ENCODE results near the gene CDC20.
A peak's percentile ranks its signal among the peaks of the same experiment; 100 is the strongest.

Gene CDC20

GRCh38 chr1:43379476-43379875, 20.7 kb downstream of the CDC20 start:
- DNase-seq (ENCODE audit: low read depth) = no peak
- no peak for TF ChIP-seq CTCF (IDR thresholded peaks at IDR 0.05; ENCODE audit: control insufficient read depth, extremely low read depth, insufficient read depth)
- H3K4me3 ChIP-seq (ENCODE audit: low read depth, low read length) = no peak overlapping the region

- no peak for DNase-seq (ENCODE audit: low read depth)
These were observed 22.8 kb downstream of the CDC20 start for GRCh38 chr1:43381612-43382011.

GRCh38 chr1:43382027-43382779, 23.4 kb downstream of the CDC20 start:
- no peak for DNase-seq (ENCODE audit: low read depth)
- H3K4me3 ChIP-seq (ENCODE audit: low read depth, low read length) = no peak overlapping the region
- TF ChIP-seq CTCF (IDR thresholded peaks at IDR 0.05; ENCODE audit: control insufficient read depth, extremely low read depth, insufficient read depth) = no peak

More at GRCh38 chr1:43381612-43382011, 22.8 kb downstream of the CDC20 start:
- no peak for TF ChIP-seq CTCF (IDR thresholded peaks at IDR 0.05; ENCODE audit: control insufficient read depth, extremely low read depth, insufficient read depth)
- H3K4me3 ChIP-seq (ENCODE audit: low read depth, low read length) = no peak overlapping the region

GRCh38 chr1:43383449-43383848, 24.7 kb downstream of the CDC20 start:
- no peak overlapping the region for H3K4me3 ChIP-seq (ENCODE audit: low read depth, low read length)
- peak; percentile 32; the same call in 1 of the 2 replicates for TF ChIP-seq CTCF (IDR thresholded peaks at IDR 0.05; ENCODE audit: control insufficient read depth, extremely low read depth, insufficient read depth)
- DNase-seq (ENCODE audit: low read depth) = no peak

GRCh38 chr1:43386676-43387075, 27.9 kb downstream of the CDC20 start:
- no peak for TF ChIP-seq CTCF (IDR thresholded peaks at IDR 0.05; ENCODE audit: control insufficient read depth, extremely low read depth, insufficient read depth)
- no peak for DNase-seq (ENCODE audit: low read depth)
- no peak overlapping the region for H3K4me3 ChIP-seq (ENCODE audit: low read depth, low read length)

GRCh38 chr1:43387976-43388599, 29.3 kb downstream of the CDC20 start:
- no peak for DNase-seq (ENCODE audit: low read depth)
- peak overlapping the region; percentile 92 for H3K4me3 ChIP-seq (ENCODE audit: low read depth, low read length)
- no peak for TF ChIP-seq CTCF (IDR thresholded peaks at IDR 0.05; ENCODE audit: control insufficient read depth, extremely low read depth, insufficient read depth)
